Adrenal gland (tissue), 5 donors: ENCODE data around the gene GRIN3A.

Source experiments
- POLR2A ChIP-seq, 2 donors: fragments of 450-650 bp; IDR thresholded peaks; one replicate each; pipeline ENCODE4 v1.6.1; 2017; ENCODE audit warnings: antibody characterized with exemption in 2 of 2, mild to moderate bottlenecking in 2 of 2, moderate library complexity in 1 of 2
- TF ChIP-seq, protein P1 (sequence below), 6 experiments: fragments of 450-650 bp in 4 of 6; fragments of 200-600 bp in 2 of 6; sonication (generic) in 1 of 6; IDR thresholded peaks; 1 replicate in 5 of 6; 2 replicates in 1 of 6; pipeline versions ENCODE4 v1.5.1 to v1.8.0; 2016 to 2021; ENCODE audit warnings: antibody characterized with exemption in 6 of 6, mild to moderate bottlenecking in 2 of 6, moderate library complexity in 1 of 6
- donor health status: DM: no; HTN: no; CAD: no.

DNA sequence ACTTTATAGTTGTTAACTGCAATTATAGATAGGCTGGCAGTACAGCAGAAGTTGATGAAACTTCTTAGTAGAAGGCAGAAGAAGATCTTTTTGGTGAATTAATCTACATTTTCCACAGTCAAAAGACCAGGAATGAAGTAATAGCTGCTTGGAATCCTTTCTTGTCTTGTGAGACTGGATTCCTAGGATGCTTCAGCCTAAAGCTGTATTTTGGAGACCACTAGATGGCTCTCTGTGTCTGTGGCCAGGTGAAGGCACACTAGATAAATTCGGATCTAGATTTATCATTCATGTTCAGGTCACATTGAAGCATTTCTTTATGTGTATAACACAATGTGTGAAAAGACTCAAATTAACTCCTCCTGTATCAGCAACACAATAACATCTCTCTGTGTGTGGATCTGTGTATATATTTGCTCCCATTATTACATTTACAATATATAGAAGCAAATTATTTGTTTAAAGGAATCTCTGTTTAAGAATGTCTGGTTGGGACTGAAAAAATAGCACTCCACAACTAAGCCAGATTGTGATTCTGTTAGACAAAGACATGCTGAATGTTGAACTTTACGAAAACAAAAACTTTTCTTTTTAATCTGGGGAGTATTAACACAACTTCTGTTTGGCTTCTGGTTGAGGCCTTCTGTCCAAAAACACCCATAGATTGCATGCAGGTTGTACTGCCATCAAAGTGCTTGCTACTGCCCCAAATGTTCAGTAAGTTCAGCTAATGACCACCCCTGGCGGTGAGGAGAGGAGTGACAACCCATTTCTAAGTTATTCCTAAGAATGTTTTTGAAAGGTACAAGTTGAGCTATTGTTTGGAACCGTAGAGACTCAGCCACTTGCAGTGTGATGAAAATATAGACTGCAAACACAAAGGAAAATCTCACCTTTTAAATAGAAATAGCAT, 10.6 kb downstream of the GRIN3A start:
- TF ChIP-seq, protein P1, sequence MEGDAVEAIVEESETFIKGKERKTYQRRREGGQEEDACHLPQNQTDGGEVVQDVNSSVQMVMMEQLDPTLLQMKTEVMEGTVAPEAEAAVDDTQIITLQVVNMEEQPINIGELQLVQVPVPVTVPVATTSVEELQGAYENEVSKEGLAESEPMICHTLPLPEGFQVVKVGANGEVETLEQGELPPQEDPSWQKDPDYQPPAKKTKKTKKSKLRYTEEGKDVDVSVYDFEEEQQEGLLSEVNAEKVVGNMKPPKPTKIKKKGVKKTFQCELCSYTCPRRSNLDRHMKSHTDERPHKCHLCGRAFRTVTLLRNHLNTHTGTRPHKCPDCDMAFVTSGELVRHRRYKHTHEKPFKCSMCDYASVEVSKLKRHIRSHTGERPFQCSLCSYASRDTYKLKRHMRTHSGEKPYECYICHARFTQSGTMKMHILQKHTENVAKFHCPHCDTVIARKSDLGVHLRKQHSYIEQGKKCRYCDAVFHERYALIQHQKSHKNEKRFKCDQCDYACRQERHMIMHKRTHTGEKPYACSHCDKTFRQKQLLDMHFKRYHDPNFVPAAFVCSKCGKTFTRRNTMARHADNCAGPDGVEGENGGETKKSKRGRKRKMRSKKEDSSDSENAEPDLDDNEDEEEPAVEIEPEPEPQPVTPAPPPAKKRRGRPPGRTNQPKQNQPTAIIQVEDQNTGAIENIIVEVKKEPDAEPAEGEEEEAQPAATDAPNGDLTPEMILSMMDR (IDR thresholded peaks at IDR 0.05) = peak; percentile 28 to 44 (median 38)
- no peak for TF ChIP-seq POLR2A (IDR thresholded peaks at IDR 0.05)
